Non-pigmented ciliary epithelial cell (primary cell): ENCODE measurements around the gene MRPL44.
"Not testable (repeated sequence)": the region's sequence is repeated elsewhere in the genome, so short reads cannot be mapped to it uniquely, and the experiment has no call there.

Experiments
- DNase-seq: peaks from one replicate; pipeline ENCODE4 v3.0.0-alpha.2; 2010; ENCODE audit warnings: low read depth

Gene MRPL44

GRCh38 chr2:223971731-223972130, 14.5 kb downstream of the MRPL44 start:
- no peak for DNase-seq

GRCh38 chr2:223972656-223973102, 15.4 kb downstream of the MRPL44 start:
- DNase-seq = no peak

- no peak for DNase-seq
These were observed 16.3 kb downstream of the MRPL44 start for GRCh38 chr2:223973606-223974005.

- no peak for DNase-seq
These were observed 19.5 kb downstream of the MRPL44 start for GRCh38 chr2:223976635-223977226.

- no peak for DNase-seq
These were observed 21.2 kb downstream of the MRPL44 start for GRCh38 chr2:223978451-223978850.

GRCh38 chr2:223979730-223980396, 22.6 kb downstream of the MRPL44 start:
- no peak for DNase-seq

- no peak for DNase-seq
These were observed 23.1 kb downstream of the MRPL44 start for GRCh38 chr2:223980397-223980735.

GRCh38 chr2:223980803-223981202, 23.5 kb downstream of the MRPL44 start:
- no peak for DNase-seq

- DNase-seq = no peak
These were observed 24.0 kb downstream of the MRPL44 start for GRCh38 chr2:223981241-223981640.

- no peak for DNase-seq
These were observed 32.1 kb downstream of the MRPL44 start for GRCh38 chr2:223989206-223989855.

GRCh38 chr2:223989856-223990232, 32.6 kb downstream of the MRPL44 start:
- DNase-seq = no peak

GRCh38 chr2:223991611-223992010, 34.3 kb downstream of the MRPL44 start:
- DNase-seq = no peak

- no peak for DNase-seq
These were observed 36.5 kb downstream of the MRPL44 start for GRCh38 chr2:223993634-223994232.

- no peak for DNase-seq
These were observed 37.4 kb downstream of the MRPL44 start for GRCh38 chr2:223994562-223995162.

GRCh38 chr2:223995569-223995968, 38.3 kb downstream of the MRPL44 start:
- no peak for DNase-seq

- no peak for DNase-seq
These were observed 39.1 kb downstream of the MRPL44 start for GRCh38 chr2:223996391-223996790.

GRCh38 chr2:223997938-223998337, 40.7 kb downstream of the MRPL44 start:
- no peak for DNase-seq

- DNase-seq = no peak
These were observed 41.7 kb downstream of the MRPL44 start for GRCh38 chr2:223998948-223999347.

- DNase-seq = no peak
These were observed 42.6 kb downstream of the MRPL44 start for GRCh38 chr2:223999862-224000261.

- not testable (repeated sequence) for DNase-seq
These were observed 43.4 kb downstream of the MRPL44 start for GRCh38 chr2:224000662-224001061.

GRCh38 chr2:224004105-224004695, 46.9 kb downstream of the MRPL44 start:
- DNase-seq = no peak

GRCh38 chr2:224008702-224009261, 51.5 kb downstream of the MRPL44 start:
- no peak for DNase-seq
